NCI-H2029 (cell line): ENCODE measurements around the gene COX11.

ENCODE experiments used
- DNase-seq: peaks from one replicate; lab custom pipeline; 2025; lab: John Stamatoyannopoulos, UW

Gene COX11

DNA sequence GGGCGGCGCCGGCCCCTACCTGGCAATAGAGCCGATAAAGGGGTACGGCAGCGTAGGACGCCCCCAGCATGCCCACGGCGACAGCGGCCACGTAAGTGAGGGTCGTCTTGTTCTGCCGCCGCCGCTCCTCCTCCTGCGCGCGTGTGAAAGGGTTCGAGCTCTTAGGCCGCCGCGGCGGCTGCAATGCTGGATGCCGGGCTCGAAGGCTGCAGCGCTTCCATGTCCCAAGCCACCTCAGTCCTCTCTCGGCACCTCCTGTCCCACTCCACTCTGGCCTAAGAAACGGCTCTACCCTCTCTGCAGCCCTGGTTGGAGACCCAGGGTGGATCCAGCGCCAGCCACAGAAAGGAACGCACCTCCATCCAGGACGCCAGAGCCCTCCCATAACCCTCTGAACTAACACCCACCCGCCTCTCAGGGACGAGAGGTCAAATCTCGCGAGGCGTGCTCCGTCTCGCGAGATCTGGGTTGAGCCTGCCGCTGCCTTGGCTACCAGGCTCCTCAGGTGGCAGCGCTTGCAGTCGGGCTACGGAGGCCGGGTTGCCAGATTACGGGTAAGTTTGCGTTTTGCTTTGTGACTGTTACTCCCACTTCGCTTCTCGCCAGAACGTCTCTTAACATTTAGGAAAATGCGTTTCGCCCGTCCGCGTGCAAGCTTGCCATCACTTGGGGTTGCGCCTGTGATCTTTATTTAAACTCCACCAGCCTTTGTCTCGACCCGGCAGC lies at the start of gene COX11, which contains the start of gene STXBP4:
TSS of gene COX11 (minus strand) at position 393 of the 726 bp plus-strand sequence. CDS start at position 385, 8 bp downstream.
TSS of gene STXBP4 (plus strand) at position 504 of the 726 bp plus-strand sequence. CDS start 17,455 bp downstream, outside the sequence.
- DNase-seq = peak; percentile 92

DNA sequence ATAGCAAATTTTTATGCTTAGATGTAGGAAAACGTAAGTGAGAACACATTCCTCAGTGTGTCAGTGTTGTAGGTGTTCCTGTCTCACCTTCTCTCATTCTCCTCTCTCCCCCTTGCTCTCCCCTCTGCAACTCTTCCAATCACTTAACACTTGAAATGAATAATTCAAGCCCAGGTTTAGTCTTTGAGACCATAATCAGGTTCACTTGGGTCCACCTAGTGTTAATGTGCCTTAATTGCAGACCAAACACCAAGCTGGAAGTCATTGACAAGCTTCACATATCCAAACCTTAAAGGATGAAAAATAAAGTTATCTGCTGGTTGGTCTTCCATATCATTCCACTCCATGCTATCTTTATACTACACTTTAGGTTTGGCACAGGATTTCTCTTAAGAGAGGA lies 37.1 kb upstream of the COX11 start:
- no peak for DNase-seq

- no peak for DNase-seq
Observed at GRCh38 chr17:55004484-55004883, 36.0 kb upstream of the COX11 start.

GRCh38 chr17:55002458-55002857 lies 34.0 kb upstream of the COX11 start:
- DNase-seq = no peak

GRCh38 chr17:54996441-54996840 lies 28.0 kb upstream of the COX11 start:
- no peak for DNase-seq

- peak; percentile 37 for DNase-seq
Observed at GRCh38 chr17:54992797-54993639, 24.6 kb upstream of the COX11 start.

DNA sequence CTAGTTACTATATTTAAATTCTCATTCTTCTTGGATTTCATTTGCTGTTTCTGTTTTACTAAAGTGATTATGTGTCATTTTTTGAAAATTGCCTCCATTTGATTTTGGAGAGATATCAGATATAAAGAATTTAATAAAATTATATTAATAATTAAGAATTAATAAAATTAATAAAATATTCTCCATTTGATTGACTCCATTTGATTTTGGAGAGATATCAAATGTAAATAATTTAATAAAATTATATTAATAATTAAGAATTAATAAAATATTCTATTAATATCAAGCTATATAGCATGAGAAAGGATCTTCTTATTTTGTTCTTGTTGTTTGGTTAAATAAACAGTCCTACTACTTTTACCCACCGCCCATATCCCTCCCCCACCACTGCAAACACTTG lies 23.1 kb upstream of the COX11 start:
- no peak for DNase-seq

- DNase-seq = no peak
Observed at GRCh38 chr17:54990118-54990517, 21.7 kb upstream of the COX11 start.

GRCh38 chr17:54985476-54985875 lies 17.0 kb upstream of the COX11 start:
- no peak for DNase-seq

GRCh38 chr17:54983260-54983659 lies 14.8 kb upstream of the COX11 start:
- no peak for DNase-seq

GRCh38 chr17:54982399-54982798 lies 13.9 kb upstream of the COX11 start:
- no peak for DNase-seq

DNA sequence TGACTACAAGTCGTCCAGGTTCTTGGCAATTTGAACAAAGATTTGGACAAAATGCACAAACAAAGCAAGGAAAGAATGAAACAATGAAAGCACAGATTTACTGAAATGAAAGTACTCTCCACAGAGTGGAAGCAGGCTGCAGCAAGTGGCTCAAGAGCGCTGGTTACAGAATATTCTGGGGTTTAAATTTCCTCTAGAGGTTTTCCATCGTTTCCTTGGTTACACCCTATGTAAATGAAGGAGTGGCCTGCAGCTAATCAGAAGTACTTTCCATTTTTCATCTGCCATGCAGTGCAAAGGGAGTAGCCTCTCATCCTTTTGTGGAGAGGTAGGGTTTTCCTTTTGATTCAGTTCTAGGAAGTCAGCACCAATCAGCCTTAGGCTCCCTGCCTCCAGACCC lies 11.9 kb upstream of the COX11 start:
- no peak for DNase-seq

DNA sequence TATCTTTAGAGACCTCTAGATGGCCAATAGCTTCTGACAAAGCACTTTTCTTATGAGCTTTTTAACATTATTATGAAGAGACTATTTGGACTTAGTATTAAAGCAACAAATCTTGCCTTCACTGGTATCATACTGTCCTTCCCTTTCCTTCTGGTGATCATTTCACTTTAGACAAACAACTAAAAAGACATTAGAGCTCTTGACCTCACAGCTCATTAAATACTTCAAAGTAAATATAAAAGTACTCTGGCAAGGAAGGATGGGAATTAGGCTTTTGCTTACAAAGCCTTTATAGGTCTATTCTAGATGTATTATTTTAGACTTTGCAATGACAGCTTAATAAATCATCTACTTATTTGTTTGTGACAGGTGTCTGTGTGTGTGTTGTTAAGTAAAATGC lies 11.2 kb upstream of the COX11 start:
- no peak for DNase-seq

DNA sequence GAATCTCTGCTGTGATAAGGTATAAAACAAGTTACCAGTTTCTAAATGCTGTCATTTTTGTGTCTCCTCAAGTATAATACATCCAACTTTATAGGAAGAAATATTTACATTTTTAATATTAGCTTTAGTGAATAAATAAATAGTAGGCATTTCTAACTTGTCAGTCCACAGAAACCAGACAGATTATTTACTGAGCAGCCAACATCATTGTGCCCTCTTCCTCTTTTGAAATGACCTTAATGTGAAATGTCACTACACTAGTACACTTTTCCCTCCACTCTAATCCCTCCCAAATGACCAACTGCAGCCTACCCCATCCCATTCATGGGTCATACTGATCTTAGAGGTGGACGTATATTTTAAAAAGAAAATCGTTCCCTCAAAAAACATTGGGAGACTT lies 9.3 kb upstream of the COX11 start:
- no peak for DNase-seq

- no peak for DNase-seq
Observed at GRCh38 chr17:54976316-54976715, 7.9 kb upstream of the COX11 start.

DNA sequence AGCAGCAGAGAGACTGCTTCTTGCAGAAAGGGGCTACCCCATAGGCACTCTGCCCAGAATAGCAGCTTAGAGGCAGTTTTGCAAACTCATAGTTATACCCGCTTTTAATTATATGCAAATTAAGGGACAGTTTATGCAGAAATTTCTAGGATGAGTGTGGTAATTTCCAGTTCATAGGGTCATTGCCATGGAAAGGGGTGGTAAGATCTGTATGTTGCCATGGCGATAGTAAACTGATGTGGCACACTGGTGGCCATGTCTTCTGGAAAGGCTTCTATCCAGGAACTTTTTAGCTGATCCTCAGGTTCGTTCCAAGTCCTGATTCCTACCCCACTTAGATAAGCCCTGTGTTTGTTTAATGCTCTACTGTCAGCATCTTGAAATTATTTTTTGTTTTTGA lies 6.3 kb upstream of the COX11 start:
- DNase-seq = no peak

GRCh38 chr17:54972406-54973138 lies 4.1 kb upstream of the COX11 start:
- DNase-seq = no peak

GRCh38 chr17:54971901-54972300 lies 3.4 kb upstream of the COX11 start:
- no peak for DNase-seq

GRCh38 chr17:54971147-54971546 lies 2.7 kb upstream of the COX11 start:
- no peak for DNase-seq

DNA sequence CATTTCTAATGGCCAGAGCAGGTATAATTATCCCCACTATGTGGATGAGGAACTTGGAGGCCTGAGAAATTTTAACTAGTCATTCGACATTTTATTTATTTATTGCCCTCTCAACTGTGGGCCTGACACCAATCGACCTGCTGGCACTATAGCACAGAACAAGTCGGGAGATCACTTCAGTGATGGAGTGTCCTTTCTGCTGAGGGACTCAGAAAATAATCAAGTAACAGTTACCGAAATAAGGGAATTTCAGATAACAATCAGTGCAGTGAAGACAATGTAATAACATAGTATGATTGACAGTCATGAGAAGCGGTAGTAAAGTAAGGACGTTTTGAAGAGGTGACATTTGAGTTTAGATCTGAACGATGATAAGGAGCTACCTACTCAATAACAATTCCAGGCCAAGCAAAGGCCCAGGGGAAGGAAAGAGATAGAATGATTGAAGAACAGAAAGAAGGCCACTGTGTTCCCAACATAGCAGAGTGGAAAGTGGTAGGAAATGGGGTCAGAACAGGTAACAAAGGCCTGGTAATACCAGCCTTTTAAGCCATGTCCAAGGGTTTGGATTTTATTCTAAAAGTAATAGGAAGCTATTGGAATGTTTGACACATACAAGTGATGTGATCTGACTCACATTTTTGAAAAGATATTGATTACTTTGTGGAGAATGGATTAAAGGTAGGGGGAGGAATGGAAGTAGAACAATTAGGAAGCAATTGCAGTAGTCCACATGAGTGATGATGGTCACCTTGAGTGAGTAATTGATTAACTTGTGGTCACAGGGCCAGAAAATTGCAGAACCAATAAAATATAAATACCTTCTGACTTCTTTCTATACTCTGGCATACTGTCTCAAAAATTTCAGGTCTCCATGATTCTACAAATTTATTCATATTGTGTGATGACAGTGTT lies 1.5 kb upstream of the COX11 start:
- no peak for DNase-seq

DNA sequence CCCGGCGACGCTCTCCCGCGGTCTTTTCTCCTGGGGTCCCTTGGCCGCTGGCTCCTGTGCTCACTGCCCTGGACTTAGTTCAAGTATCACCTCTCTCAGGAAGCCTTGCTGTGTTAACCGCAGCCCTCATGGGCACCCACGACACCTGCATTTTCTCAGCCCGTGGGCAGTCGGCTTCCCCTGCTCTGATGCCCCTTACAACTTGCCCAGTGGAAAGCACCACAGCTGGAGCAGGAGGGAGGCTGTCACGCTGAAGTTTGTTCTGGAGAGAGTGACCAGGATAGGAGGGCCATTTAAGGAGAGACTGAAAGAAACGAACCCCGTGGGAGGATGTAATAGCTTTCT lies 506 bp upstream of the COX11 start:
- DNase-seq = no peak
